HG02852 (cell line): ENCODE data around the gene CARS2.
A peak's percentile ranks its signal among the peaks of the same experiment; 100 is the strongest.
"Not testable (repeated sequence)": the region's sequence is repeated elsewhere in the genome, so short reads cannot be mapped to it uniquely, and the experiment has no call there.

Experiments used
- ATAC-seq: cut with Tn5 transposase; IDR thresholded peaks from one replicate; pipeline ENCODE4 v1.9.1; 2021; ENCODE audit warnings: mild to moderate bottlenecking, moderate library complexity; ENCODE audit not compliant: unreplicated experiment

CARS2 gene

GRCh38 chr13:110683921-110684320 is 22.0 kb downstream of the CARS2 start:
- ATAC-seq, result no peak

- ATAC-seq, result no peak
Observed at GRCh38 chr13:110683203-110683883, 22.6 kb downstream of the CARS2 start.

- no peak for ATAC-seq
Observed at GRCh38 chr13:110682746-110683145, 23.2 kb downstream of the CARS2 start.

GRCh38 chr13:110681868-110682550 is 23.9 kb downstream of the CARS2 start:
- ATAC-seq, result no peak

- no peak for ATAC-seq
Observed at GRCh38 chr13:110680852-110681251, 25.1 kb downstream of the CARS2 start.

DNA sequence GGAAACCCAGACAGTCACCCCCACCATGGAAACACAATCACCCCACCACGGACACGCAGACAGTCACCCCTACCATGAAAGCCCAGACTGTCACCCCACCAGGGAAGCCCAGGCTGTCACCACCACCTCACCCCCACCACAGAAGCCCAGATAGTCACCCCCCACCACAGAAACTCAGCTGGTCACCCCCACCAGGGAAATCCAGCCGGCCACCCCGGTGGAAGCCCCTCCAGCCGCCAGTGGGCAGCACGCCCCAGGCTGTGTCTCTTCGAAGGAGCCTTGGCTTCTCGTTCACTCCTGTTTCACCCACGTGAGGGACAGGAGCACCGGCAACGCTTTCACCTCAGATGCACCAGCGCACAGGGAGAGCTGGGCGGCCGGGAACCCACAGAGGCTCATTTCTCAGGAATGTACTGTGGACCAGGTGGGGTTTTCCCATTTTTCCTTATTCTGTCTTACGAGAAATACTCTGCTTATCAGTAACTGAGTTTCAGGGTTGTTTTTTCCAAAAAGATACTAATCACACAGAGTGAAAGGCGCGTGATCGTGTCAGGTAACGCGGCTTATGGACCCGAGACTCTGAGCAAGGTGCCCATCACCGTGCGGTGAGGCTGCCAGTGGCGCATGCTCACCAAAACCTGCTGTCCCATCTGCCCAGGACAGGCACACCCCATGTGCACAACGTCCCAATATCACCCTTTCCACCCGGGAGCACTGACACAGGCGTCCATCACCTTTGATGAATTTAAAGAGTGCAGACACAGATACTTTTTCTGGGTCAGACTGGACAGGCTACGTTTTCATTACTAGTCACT is 28.0 kb downstream of the CARS2 start:
- no peak for ATAC-seq

DNA sequence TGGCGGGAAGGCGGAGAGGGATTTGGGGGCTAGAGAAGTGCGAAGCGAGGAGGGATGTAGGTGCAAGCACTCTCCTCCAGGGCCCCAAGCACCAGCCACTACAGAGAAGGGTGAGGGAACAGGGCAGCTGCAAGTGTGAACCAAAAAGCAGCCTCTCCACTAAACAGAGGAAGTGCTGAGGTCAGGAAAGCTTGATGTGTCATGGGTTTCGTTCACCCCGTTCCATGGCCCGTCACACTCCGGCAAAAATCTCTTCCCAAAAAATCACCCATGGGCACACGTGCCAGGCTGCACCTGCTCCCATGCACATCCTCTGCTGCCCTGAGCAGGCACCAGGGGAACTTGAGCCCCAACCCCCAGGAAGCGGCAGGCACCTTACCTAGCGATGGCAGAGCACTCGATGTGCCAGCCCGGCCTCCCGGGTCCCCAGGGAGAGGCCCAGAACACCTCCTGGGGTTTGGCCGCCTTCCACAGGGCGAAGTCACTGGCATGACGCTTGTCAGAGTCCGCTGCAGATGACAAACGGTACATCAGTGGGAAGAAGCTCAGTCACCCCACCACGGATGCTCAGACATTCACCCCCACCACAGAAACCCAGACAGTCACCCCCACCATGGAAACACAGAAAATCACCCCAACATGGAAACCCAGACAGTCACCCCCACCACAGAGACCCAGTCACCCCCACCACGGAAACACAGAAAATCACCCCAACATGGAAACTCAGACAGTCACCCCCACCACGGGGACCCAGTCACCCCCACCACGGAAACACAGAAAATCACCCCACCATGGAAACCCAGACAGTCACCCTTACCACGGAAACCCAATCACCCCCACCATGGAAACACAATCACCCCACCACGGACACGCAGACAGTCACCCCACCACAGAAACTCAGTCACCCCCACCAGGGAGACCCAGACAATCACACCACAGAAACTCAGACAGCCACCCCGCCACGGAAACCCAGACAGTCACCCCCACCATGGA is 29.0 kb downstream of the CARS2 start:
- ATAC-seq, result peak; percentile 76

- ATAC-seq, result not testable (repeated sequence)
Observed at GRCh38 chr13:110669814-110670213, 36.1 kb downstream of the CARS2 start.

- ATAC-seq, result no peak
Observed at GRCh38 chr13:110669036-110669435, 36.9 kb downstream of the CARS2 start.

- no peak for ATAC-seq
Observed at GRCh38 chr13:110666255-110666533, 39.7 kb downstream of the CARS2 start.

GRCh38 chr13:110665491-110666254 is 40.2 kb downstream of the CARS2 start:
- ATAC-seq, result no peak

DNA sequence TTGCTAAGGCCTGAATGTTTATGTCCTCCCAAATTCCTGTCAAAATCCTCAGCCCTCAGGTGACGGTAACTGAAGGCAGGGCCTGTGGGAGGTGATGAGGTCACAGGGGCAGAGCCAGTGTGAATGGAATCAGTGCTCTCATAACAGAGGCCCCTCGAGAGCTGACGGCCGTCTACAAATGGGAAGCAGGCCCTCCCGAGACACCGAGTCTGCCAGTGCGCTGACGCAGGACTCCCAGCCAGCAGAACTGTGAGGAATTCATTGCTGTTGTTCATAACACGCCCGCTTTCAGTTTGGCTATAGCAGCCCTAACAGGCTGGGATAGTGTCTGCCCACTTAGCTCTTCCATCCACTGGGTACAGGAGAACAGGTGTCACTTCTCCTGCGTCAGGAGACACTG is 41.2 kb downstream of the CARS2 start:
- no peak for ATAC-seq

DNA sequence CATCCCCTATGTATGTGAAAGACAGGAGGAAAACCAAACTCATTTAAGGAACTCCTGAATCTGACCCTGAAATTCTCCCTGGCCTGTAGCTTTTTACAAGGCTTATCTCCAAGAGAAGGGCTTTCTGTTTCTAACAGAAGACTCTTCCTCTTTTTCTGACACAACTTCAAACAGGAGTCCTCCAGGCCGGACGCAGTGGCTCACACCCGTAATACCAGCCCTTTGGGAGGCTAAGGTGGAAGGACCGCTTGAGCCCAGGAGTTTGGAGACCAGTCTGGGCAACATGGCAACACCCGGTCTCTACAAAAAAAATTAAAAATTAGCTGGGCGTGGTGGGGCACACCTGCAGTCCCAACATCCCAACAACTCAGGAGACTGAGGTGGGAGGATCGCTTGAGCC is 41.9 kb downstream of the CARS2 start:
- no peak for ATAC-seq

- ATAC-seq, result no peak
Observed at GRCh38 chr13:110663491-110663890, 42.4 kb downstream of the CARS2 start.

DNA sequence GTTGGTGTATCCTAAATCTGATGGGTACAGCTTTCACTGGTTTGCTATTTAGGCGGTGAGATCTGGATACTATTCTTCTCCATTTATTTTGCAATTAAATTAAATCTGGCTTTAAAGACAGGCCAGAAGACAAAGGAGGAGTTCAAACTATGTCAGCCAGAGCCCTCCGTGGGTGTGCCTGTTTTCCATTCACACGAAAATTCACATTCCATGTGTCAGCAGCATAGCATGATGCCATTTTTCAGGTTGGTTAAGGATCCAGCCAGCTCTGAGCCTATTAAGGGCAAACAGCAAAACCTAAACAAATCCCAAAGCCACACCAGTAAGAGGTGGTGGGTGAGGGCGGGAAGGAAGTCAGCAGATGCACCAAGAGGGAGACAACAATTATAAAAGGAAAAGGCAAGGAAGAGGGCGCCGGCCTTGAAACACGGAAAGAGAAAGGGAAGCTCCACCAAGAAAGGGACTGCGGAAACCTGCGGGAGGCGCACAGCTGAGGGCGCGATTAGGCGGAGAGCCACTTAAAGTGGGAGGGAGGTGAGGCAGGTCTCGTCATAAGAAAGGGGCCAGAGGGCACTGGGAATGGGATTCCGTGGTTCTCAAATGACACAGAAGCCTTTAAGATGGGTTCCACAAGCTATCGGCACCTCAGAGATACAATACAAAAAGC is 43.0 kb downstream of the CARS2 start:
- no peak for ATAC-seq

- ATAC-seq, result no peak
Observed at GRCh38 chr13:110662091-110662490, 43.8 kb downstream of the CARS2 start.

- no peak for ATAC-seq
Observed at GRCh38 chr13:110661256-110661655, 44.7 kb downstream of the CARS2 start.

DNA sequence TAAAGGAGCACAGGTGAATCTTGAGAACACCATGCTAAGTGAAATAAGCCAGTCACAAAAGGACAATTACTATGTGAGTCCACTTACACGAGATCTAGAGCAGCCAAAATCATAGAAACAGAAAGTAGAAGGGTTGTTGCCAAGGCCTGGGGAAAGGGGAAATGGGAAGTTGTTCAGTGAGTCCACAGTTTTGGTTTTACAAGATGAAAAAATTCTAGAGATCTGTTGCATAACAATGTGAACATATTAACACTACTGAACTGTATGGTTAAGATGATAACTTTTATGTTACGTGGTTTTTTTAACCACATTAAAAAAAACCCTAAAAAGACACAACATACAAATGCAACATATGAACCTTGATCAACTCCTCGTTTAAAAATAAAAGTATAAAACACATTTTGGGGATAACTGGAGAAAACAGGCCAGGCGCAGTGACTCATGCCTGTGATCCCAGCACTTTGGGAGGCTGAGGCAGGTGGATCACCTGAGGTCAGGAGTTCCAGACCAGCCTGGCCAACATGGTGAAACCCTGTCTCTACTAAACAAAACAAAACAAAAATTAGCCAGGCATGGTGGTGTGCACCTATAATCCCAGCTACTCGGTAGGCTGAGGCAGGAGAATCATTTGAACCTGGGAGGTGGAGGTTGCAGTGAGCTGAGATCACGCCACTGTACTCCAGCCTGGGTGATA is 47.6 kb downstream of the CARS2 start:
- ATAC-seq, result peak; percentile 94

DNA sequence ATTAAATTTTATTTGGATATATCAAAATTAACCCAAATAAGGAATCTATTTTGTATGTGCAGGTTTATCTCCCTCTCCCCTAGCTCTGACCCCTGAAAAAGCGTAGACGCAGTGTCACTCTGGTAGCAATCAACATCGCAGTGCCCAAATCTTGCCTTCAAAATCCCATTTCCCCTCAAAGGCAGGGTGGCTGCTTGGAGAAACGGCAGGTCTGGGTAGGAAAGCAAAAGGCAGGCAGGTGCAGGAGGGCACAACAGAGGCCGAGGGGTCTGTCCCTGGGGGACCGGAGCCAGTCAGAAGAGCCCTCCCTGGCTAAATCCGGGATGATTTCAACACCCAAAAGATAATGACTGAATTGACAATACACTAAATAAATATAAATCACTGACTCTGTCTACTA is 48.7 kb downstream of the CARS2 start:
- ATAC-seq, result no peak
